Right lobe of liver (tissue), 4 donors: ENCODE measurements around the gene NTM.

Experiments
- POLR2A ChIP-seq: fragments of 450-650 bp; IDR thresholded peaks from one replicate; pipeline ENCODE4 v1.6.1; 2017; ENCODE audit warnings: antibody characterized with exemption, mild to moderate bottlenecking
- TF ChIP-seq, protein P1 (sequence below), 4 donors: fragments of 200-600 bp in 3 of 4; fragments of 450-650 bp in 1 of 4; IDR thresholded peaks; one replicate each; pipeline versions ENCODE4 v1.5.1 to v1.8.0; 2016 to 2022; ENCODE audit warnings: antibody characterized with exemption in 4 of 4, mild to moderate bottlenecking in 2 of 4
- donor health status: DM: no; HTN: no; CAD: no.
- donor health status: DM: no; HTN: no; CAD: no.
- donor health status: DM: no; HTN: yes; CAD: no.

DNA sequence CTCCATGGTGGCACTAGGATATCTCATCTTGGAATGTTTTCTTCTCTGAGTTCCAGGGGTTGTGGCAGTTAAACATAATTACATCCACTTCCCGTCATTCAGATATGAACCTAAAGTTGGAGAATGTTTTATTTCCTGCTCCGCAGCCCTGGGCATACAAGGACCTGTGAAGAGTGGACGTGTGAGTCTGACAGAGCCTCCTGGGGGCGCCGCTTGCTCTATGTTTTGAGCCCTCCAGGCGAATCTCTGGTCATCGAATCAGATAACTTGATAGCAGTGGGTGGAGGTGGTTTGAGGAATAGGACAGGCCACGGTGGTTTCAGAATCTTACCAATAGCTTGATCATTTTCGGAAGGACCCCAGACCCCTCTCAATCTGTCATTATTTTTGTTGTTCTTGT lies 174.2 kb downstream of the NTM start:
- TF ChIP-seq, protein P1, sequence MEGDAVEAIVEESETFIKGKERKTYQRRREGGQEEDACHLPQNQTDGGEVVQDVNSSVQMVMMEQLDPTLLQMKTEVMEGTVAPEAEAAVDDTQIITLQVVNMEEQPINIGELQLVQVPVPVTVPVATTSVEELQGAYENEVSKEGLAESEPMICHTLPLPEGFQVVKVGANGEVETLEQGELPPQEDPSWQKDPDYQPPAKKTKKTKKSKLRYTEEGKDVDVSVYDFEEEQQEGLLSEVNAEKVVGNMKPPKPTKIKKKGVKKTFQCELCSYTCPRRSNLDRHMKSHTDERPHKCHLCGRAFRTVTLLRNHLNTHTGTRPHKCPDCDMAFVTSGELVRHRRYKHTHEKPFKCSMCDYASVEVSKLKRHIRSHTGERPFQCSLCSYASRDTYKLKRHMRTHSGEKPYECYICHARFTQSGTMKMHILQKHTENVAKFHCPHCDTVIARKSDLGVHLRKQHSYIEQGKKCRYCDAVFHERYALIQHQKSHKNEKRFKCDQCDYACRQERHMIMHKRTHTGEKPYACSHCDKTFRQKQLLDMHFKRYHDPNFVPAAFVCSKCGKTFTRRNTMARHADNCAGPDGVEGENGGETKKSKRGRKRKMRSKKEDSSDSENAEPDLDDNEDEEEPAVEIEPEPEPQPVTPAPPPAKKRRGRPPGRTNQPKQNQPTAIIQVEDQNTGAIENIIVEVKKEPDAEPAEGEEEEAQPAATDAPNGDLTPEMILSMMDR (IDR thresholded peaks at IDR 0.05) = no peak
- no peak for TF ChIP-seq POLR2A
